OCI-LY3 (cell line): ENCODE results near the gene ECE1.

Source experiments
- H2AFZ ChIP-seq: fragments of 200-600, 300-600 bp; shearing (Covaris generic); 2 replicates; pipeline ENCODE4 v1.6.0; 2014; ENCODE audit warnings: antibody characterized with exemption, low read depth, low read length
- H3K27ac ChIP-seq: fragments of 200-600, 300-600 bp; sonication (generic); 2 replicates; pipeline ENCODE4 v1.5.1; 2014; ENCODE audit warnings: mild to moderate bottlenecking, low read length, moderate library complexity, mixed read lengths
- H3K27me3 ChIP-seq: fragments of 200-600, 300-600 bp; sonication (generic); 2 replicates; pipeline ENCODE4 v1.6.1; 2014; ENCODE audit warnings: low read depth, low read length, mixed read lengths
- H3K36me3 ChIP-seq: fragments of 200-600, 300-600 bp; sonication (generic); replicated peaks from 2 replicates; pipeline ENCODE3; 2014; ENCODE audit warnings: low read depth, low read length, mixed read lengths
- H3K4me1 ChIP-seq: fragments of 300-600, 200-600 bp; sonication (generic); 2 replicates; pipeline ENCODE4 v1.6.1; 2014; ENCODE audit warnings: low read length, mixed read lengths
- H3K4me2 ChIP-seq: fragments of 200-600, 300-600 bp; sonication (generic); 2 replicates; pipeline ENCODE4 v1.6.1; 2014; ENCODE audit warnings: low read length, mixed read lengths
- H3K4me3 ChIP-seq: fragments of 300-600, 200-600 bp; sonication (generic); 2 replicates; pipeline ENCODE4 v1.5.1; 2014; ENCODE audit warnings: antibody characterized with exemption, mild to moderate bottlenecking, low read length, moderate library complexity
- H3K79me2 ChIP-seq: fragments of 300-600, 200-600 bp; shearing (Covaris generic); 2 replicates; pipeline ENCODE4 v1.6.1; 2014; ENCODE audit warnings: mild to moderate bottlenecking, low read length, mixed read lengths
- H3K9ac ChIP-seq: fragments of 300-600, 200-600 bp; shearing (Covaris generic); 2 replicates; pipeline ENCODE4 v1.6.0; 2014; ENCODE audit warnings: mild to moderate bottlenecking, low read length, moderate library complexity
- H3K9me3 ChIP-seq: fragments of 200-600, 300-600 bp; shearing (Covaris generic); 2 replicates; pipeline ENCODE4 v1.6.1; 2014; ENCODE audit warnings: low read length, mixed read lengths; ENCODE audit not compliant: insufficient read depth
- H4K20me1 ChIP-seq: fragments of 200-600, 300-600 bp; sonication (generic); 2 replicates; pipeline ENCODE4 v1.6.1; 2016; ENCODE audit warnings: low read length, mixed read lengths; ENCODE audit not compliant: insufficient read depth
- CTCF ChIP-seq: fragments of 200-600, 300-600 bp; sonication (generic); IDR thresholded peaks from 2 replicates; pipeline ENCODE4 v1.5.1; 2014; ENCODE audit warnings: antibody characterized with exemption, low read length, low read depth
- EZH2phosphoT487 ChIP-seq: fragments of 200-600 bp; shearing (Covaris generic); IDR thresholded peaks from 2 replicates; pipeline ENCODE4 v1.6.1; 2018; ENCODE audit warnings: antibody characterized with exemption, mixed run types, low read depth

ECE1 gene

GRCh38 chr1:21313203-21313885 is 23.1 kb upstream of the ECE1 start:
- TF ChIP-seq CTCF = no peak
- TF ChIP-seq EZH2phosphoT487 = no peak
- Histone ChIP-seq H3K27me3 (no peaks in the 10 kb centered on the region), H4K20me1 (peaks cover 41% of the 10 kb centered on the region), H3K79me2 (peaks cover 86% of the 10 kb centered on the region), H2AFZ (no peak overlapping the region), H3K36me3 (no peaks in the 10 kb centered on the region), H3K9me3 (no peaks in the 10 kb centered on the region), H3K27ac (no peak overlapping the region), H3K4me2 (no peak overlapping the region), H3K4me1 (0 out of 2 replicates have a peak, but pooled peaks cover 1% of the 10 kb centered on the region), H3K9ac (no peak overlapping the region), H3K4me3 (no peak overlapping the region)

DNA sequence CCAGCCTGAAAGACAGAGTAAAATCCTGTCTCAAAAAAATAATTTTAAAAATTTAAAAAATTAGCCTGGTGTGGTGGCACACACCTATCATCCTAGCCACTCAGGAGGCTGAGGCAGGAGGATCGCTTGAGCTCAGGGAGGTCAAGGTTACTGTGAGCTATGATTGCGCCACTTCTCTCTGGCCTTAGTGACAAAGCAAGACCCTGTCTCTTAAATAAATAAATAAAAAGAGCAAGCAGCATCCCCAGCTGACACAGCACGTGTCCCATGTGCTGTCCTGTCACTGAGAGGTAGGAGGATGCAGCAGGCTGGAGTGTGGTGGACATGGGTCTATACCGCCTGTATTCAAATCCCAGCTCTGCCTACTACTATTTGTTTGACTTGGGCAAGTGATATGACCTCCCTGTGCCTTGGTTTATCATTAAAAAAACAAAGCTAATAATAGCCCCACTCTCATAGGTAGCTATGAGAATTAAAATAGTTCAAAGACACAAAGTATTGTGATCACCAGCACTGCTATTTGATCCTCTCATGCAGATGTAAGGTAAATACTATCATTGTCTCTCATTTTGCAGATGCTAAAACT is 22.2 kb upstream of the ECE1 start:
- Histone ChIP-seq H3K9ac (no peak overlapping the region), H3K27ac (no peak overlapping the region), H3K79me2 (peaks cover 86% of the 10 kb centered on the region), H3K4me2 (no peak overlapping the region), H3K9me3 (no peaks in the 10 kb centered on the region), H3K27me3 (no peaks in the 10 kb centered on the region), H2AFZ (no peak overlapping the region), H3K4me1 (0 out of 2 replicates have a peak, but pooled peaks cover 7% of the 10 kb centered on the region), H3K4me3 (no peak overlapping the region), H3K36me3 (no peaks in the 10 kb centered on the region), H4K20me1 (peaks cover 40% of the 10 kb centered on the region)
- no peak for TF ChIP-seq EZH2phosphoT487
- no peak for TF ChIP-seq CTCF

DNA sequence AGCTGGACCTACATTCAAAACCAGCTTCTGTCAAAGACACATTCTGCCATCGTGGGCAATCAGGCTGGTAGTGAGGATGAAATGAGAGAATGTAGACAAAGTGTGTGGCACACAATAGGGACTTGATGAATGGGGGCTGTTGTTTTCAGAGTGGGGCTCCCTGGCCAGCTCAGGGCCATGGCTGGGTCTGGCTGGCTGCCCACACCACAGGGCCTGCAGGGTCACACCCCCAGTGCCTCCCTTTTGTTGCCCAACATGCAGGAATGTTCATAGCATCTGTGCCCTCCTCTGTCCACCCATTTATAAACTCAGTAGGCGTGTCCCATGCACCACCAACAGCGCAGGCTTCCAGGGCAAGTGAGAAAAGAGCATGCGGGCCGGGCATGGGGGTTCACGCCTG is 20.8 kb upstream of the ECE1 start:
- no peak overlapping the region for H2AFZ ChIP-seq
- H3K9ac ChIP-seq = no peak overlapping the region
- peaks cover 35% of the 10 kb centered on the region for H4K20me1 ChIP-seq
- no peak overlapping the region for H3K4me2 ChIP-seq
- TF ChIP-seq CTCF (no peak), EZH2phosphoT487 (no peak)
- no peak overlapping the region for H3K27ac ChIP-seq
- H3K36me3 ChIP-seq = no peaks in the 10 kb centered on the region
- H3K79me2 ChIP-seq = peaks cover 88% of the 10 kb centered on the region
- no peaks in the 10 kb centered on the region for H3K27me3 ChIP-seq
- 0 out of 2 replicates have a peak, but pooled peaks cover 7% of the 10 kb centered on the region for H3K4me1 ChIP-seq
- H3K9me3 ChIP-seq = no peaks in the 10 kb centered on the region
- H3K4me3 ChIP-seq = no peak overlapping the region

- peaks cover 88% of the 10 kb centered on the region for H3K79me2 ChIP-seq
- no peak overlapping the region for H3K9ac ChIP-seq
- no peaks in the 10 kb centered on the region for H3K9me3 ChIP-seq
- H3K4me2 ChIP-seq = no peak overlapping the region
- TF ChIP-seq EZH2phosphoT487 (no peak), CTCF (no peak)
- H4K20me1 ChIP-seq = peaks cover 18% of the 10 kb centered on the region
- no peaks in the 10 kb centered on the region for H3K27me3 ChIP-seq
- H3K27ac ChIP-seq = no peak overlapping the region
- no peaks in the 10 kb centered on the region for H3K36me3 ChIP-seq
- peaks cover 21% of the 10 kb centered on the region for H3K4me1 ChIP-seq
- no peak overlapping the region for H2AFZ ChIP-seq
- no peak overlapping the region for H3K4me3 ChIP-seq
Measured at GRCh38 chr1:21308847-21309652, 18.8 kb upstream of the ECE1 start.
